ENCODE results near the gene F2RL1. TPM values are rescaled to one million over a fixed set of nuclear protein-coding genes. Genes with fewer than 3 reads are reported as not detected.

Gene F2RL1
- polyA plus RNA-seq, 1 donor from 2014 or later = 0.12 TPM

DNA sequence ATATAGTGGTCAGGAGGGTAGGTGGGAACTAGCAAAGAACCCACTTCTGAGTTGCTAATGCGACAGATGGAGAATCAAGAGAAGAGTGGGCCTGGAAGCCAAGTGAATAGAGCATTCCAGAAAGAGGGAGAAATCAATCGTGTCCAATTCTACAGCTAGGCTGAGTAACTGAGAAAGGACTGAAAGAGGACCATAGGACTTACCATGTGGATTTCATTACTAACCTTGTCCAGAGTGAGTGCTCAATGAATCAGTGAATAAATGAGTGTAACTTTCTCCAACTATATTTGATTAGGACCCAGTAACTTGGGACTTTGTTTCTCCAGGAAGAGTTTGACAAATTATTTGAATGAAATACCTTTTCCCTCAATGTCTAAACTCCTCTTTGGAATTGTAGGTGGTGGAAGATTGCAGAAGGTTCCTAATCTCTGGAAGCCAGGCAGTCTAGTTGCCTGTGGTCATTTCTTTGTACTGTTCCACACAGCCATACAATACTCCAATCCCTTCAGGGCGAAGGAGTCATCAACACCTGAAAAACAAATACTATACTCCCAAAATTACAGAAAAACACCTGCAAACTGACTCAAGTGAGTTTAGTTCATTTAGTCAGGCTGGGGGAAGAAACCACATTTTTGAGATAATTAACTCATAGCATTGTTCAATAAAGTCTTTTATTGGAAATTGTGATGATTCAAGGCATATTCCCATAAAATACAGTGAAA is 2.6 kb upstream of the F2RL1 start:
- Histone ChIP-seq H3F3A (ENCODE audit: insufficient read depth, low read length, poor library complexity, severe bottlenecking) (no peaks in the 10 kb centered on the region), H3K9ac (ENCODE audit: low read length) (no peak overlapping the region), H4K20me1 (ENCODE audit: insufficient read depth) (no peaks in the 10 kb centered on the region), H3K9me3 (ENCODE audit: low read length) (no peaks in the 10 kb centered on the region), H3K36me3 (ENCODE audit: insufficient read depth, low read length) (no peaks in the 10 kb centered on the region), H3K4me3 (ENCODE audit: low read length) (no peak overlapping the region), H2AFZ (ENCODE audit: low read depth, low read length) (no peak overlapping the region), H3K27ac (ENCODE audit: low read length) (no peak overlapping the region), H3K9me2 (ENCODE audit: insufficient read depth, low read length) (no peaks in the 10 kb centered on the region), H3K27me3 (ENCODE audit: insufficient read depth, low read depth, low read length) (peaks cover 37% of the 10 kb centered on the region), H3K4me2 (ENCODE audit: low read length) (no peak overlapping the region), H3K79me2 (replicated peaks; ENCODE audit: insufficient read depth, low read length) (no peaks in the 10 kb centered on the region)
- TF ChIP-seq MXI1 (conservative IDR thresholded peaks at IDR 0.05; ENCODE audit: poor library complexity, severe bottlenecking) = no peak
- TF ChIP-seq SMC3 (conservative IDR thresholded peaks at IDR 0.05; ENCODE audit: poor library complexity) = no peak
- TF ChIP-seq EZH2 (IDR thresholded peaks at IDR 0.05; ENCODE audit: borderline replicate concordance, insufficient read depth, low read length, poor library complexity, severe bottlenecking) = no peak
- TF ChIP-seq RAD21 (conservative IDR thresholded peaks at IDR 0.05) = no peak
- no peak for TF ChIP-seq EP300 (conservative IDR thresholded peaks at IDR 0.05; ENCODE audit: poor library complexity, severe bottlenecking)
- TF ChIP-seq, protein P1, sequence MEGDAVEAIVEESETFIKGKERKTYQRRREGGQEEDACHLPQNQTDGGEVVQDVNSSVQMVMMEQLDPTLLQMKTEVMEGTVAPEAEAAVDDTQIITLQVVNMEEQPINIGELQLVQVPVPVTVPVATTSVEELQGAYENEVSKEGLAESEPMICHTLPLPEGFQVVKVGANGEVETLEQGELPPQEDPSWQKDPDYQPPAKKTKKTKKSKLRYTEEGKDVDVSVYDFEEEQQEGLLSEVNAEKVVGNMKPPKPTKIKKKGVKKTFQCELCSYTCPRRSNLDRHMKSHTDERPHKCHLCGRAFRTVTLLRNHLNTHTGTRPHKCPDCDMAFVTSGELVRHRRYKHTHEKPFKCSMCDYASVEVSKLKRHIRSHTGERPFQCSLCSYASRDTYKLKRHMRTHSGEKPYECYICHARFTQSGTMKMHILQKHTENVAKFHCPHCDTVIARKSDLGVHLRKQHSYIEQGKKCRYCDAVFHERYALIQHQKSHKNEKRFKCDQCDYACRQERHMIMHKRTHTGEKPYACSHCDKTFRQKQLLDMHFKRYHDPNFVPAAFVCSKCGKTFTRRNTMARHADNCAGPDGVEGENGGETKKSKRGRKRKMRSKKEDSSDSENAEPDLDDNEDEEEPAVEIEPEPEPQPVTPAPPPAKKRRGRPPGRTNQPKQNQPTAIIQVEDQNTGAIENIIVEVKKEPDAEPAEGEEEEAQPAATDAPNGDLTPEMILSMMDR (IDR thresholded peaks at IDR 0.05; ENCODE audit: poor library complexity, severe bottlenecking) = no peak
- TF ChIP-seq POLR2AphosphoS5 (IDR thresholded peaks at IDR 0.05) = no peak
- TF ChIP-seq, protein P2, sequence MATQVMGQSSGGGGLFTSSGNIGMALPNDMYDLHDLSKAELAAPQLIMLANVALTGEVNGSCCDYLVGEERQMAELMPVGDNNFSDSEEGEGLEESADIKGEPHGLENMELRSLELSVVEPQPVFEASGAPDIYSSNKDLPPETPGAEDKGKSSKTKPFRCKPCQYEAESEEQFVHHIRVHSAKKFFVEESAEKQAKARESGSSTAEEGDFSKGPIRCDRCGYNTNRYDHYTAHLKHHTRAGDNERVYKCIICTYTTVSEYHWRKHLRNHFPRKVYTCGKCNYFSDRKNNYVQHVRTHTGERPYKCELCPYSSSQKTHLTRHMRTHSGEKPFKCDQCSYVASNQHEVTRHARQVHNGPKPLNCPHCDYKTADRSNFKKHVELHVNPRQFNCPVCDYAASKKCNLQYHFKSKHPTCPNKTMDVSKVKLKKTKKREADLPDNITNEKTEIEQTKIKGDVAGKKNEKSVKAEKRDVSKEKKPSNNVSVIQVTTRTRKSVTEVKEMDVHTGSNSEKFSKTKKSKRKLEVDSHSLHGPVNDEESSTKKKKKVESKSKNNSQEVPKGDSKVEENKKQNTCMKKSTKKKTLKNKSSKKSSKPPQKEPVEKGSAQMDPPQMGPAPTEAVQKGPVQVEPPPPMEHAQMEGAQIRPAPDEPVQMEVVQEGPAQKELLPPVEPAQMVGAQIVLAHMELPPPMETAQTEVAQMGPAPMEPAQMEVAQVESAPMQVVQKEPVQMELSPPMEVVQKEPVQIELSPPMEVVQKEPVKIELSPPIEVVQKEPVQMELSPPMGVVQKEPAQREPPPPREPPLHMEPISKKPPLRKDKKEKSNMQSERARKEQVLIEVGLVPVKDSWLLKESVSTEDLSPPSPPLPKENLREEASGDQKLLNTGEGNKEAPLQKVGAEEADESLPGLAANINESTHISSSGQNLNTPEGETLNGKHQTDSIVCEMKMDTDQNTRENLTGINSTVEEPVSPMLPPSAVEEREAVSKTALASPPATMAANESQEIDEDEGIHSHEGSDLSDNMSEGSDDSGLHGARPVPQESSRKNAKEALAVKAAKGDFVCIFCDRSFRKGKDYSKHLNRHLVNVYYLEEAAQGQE (IDR thresholded peaks at IDR 0.05; ENCODE audit: borderline replicate concordance) = no peak
- TF ChIP-seq TAF1 (IDR thresholded peaks at IDR 0.05; ENCODE audit: low read depth) = no peak

DNA sequence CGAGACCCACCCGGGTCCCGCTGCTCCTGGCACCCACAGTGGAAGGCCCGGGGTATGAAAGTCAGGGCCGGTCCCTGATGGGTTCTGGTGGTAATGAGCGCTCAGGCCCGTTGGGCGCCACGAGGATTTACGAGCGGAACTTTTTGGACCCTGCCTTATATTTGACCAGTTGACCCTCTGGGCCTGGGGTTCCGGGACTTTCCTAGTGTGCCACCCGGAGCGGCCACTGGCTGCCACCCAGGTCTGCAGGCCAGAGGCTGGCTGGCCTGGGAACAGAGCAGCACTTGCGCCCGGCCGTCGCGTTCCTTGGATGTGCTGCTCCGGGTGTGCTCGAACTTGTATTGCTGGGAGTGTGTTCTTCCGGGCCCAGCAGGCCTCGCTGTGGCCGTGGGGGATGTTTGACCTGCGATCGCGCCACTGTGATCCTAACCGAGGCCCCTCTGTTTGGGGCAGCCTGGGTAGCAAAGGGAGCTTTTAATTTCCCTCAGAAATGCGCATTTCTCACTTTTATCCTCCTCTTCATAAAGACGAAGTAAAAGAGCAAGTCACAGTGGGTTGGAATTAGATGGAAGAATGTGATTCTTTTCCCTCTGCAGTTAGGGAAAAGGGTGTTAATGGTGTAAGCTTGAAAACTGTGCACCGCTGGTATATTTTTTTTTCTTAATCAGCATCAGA is 1.2 kb downstream of the F2RL1 start:
- H3K9me2 ChIP-seq (ENCODE audit: insufficient read depth, low read length) = no peaks in the 10 kb centered on the region
- H4K20me1 ChIP-seq (ENCODE audit: insufficient read depth) = no peaks in the 10 kb centered on the region
- H3K79me2 ChIP-seq (replicated peaks; ENCODE audit: insufficient read depth, low read length) = no peaks in the 10 kb centered on the region
- H3K4me2 ChIP-seq (ENCODE audit: low read length) = no peak overlapping the region
- H3K27ac ChIP-seq (ENCODE audit: low read length) = no peak overlapping the region
- H3K27me3 ChIP-seq (ENCODE audit: insufficient read depth, low read depth, low read length) = peaks cover 37% of the 10 kb centered on the region
- H3F3A ChIP-seq (ENCODE audit: insufficient read depth, low read length, poor library complexity, severe bottlenecking) = no peaks in the 10 kb centered on the region
- no peak overlapping the region for H3K9ac ChIP-seq (ENCODE audit: low read length)
- H2AFZ ChIP-seq (ENCODE audit: low read depth, low read length) = no peak overlapping the region
- peak overlapping the region; percentile 94 for H3K4me3 ChIP-seq (ENCODE audit: low read length)
- TF ChIP-seq, protein P2 (IDR thresholded peaks at IDR 0.05; ENCODE audit: borderline replicate concordance) = no peak
- TF ChIP-seq, protein P1 (IDR thresholded peaks at IDR 0.05; ENCODE audit: poor library complexity, severe bottlenecking) = no peak
- TF ChIP-seq POLR2AphosphoS5 (IDR thresholded peaks at IDR 0.05) (no peak), RAD21 (conservative IDR thresholded peaks at IDR 0.05) (no peak), TAF1 (IDR thresholded peaks at IDR 0.05; ENCODE audit: low read depth) (no peak), EZH2 (IDR thresholded peaks at IDR 0.05; ENCODE audit: borderline replicate concordance, insufficient read depth, low read length, poor library complexity, severe bottlenecking) (no peak), SMC3 (conservative IDR thresholded peaks at IDR 0.05; ENCODE audit: poor library complexity) (no peak), EP300 (conservative IDR thresholded peaks at IDR 0.05; ENCODE audit: poor library complexity, severe bottlenecking) (no peak), MXI1 (conservative IDR thresholded peaks at IDR 0.05; ENCODE audit: poor library complexity, severe bottlenecking) (no peak)
- no peaks in the 10 kb centered on the region for H3K36me3 ChIP-seq (ENCODE audit: insufficient read depth, low read length)
- H3K9me3 ChIP-seq (ENCODE audit: low read length) = no peaks in the 10 kb centered on the region

All from neural cell (in vitro differentiated cells).